HG02970 (cell line): ENCODE measurements around the gene KRT79.
"Not testable (repeated sequence)": the region's sequence is repeated elsewhere in the genome, so short reads cannot be mapped to it uniquely, and the experiment has no call there.

Experiments used
- ATAC-seq: cut with Tn5 transposase; IDR thresholded peaks from one replicate; pipeline ENCODE4 v1.9.1; 2021; ENCODE audit warnings: mild to moderate bottlenecking, moderate library complexity, moderate number of reproducible peaks; ENCODE audit not compliant: unreplicated experiment, low FRiP score

Gene KRT79

GRCh38 chr12:52833922-52834726 lies at the start of gene KRT79:
Gene KRT79, minus strand, starts transcription at chr12:52834311. Its CDS starts 51 bp downstream, at chr12:52834260.
- no peak for ATAC-seq

GRCh38 chr12:52880499-52880898 lies 46.4 kb upstream of the KRT79 start:
- not testable (repeated sequence) for ATAC-seq

- ATAC-seq, result no peak
Observed at GRCh38 chr12:52879394-52880351, 45.6 kb upstream of the KRT79 start.

GRCh38 chr12:52878507-52879393 lies 44.6 kb upstream of the KRT79 start:
- ATAC-seq, result no peak

- ATAC-seq, result no peak
Observed at GRCh38 chr12:52877242-52877641, 43.1 kb upstream of the KRT79 start.

GRCh38 chr12:52876372-52876771 lies 42.3 kb upstream of the KRT79 start:
- ATAC-seq, result no peak

GRCh38 chr12:52874573-52875435 lies 40.7 kb upstream of the KRT79 start:
- ATAC-seq, result no peak

- ATAC-seq, result no peak
Observed at GRCh38 chr12:52873832-52874572, 39.9 kb upstream of the KRT79 start.

GRCh38 chr12:52873513-52873831 lies 39.4 kb upstream of the KRT79 start:
- no peak for ATAC-seq

GRCh38 chr12:52872644-52873389 lies 38.7 kb upstream of the KRT79 start:
- no peak for ATAC-seq

GRCh38 chr12:52871291-52872039 lies 37.4 kb upstream of the KRT79 start:
- ATAC-seq, result no peak

- ATAC-seq, result no peak
Observed at GRCh38 chr12:52870361-52871290, 36.5 kb upstream of the KRT79 start.

GRCh38 chr12:52867642-52868041 lies 33.5 kb upstream of the KRT79 start:
- no peak for ATAC-seq

GRCh38 chr12:52867152-52867551 lies 33.0 kb upstream of the KRT79 start:
- ATAC-seq, result no peak

GRCh38 chr12:52865090-52865944 lies 31.2 kb upstream of the KRT79 start:
- no peak for ATAC-seq

- no peak for ATAC-seq
Observed at GRCh38 chr12:52862023-52862422, 27.9 kb upstream of the KRT79 start.
